Aortic smooth muscle cell (primary cell): ENCODE data around the gene ST8SIA1. TPM values are rescaled to one million over a fixed set of nuclear protein-coding genes. Genes with fewer than 3 reads are reported as not detected.

Source experiments
- total RNA-seq: library from RNA; depleted of rRNA; stranded (reverse); fragments of >200 nt; gene quantifications from 2 replicates; pipeline ENCODE4 v1.2.3, GENCODE V29; 2014

Gene ST8SIA1, protein sequence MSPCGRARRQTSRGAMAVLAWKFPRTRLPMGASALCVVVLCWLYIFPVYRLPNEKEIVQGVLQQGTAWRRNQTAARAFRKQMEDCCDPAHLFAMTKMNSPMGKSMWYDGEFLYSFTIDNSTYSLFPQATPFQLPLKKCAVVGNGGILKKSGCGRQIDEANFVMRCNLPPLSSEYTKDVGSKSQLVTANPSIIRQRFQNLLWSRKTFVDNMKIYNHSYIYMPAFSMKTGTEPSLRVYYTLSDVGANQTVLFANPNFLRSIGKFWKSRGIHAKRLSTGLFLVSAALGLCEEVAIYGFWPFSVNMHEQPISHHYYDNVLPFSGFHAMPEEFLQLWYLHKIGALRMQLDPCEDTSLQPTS
- total RNA-seq: 1.2 and 1.9 TPM in 2 replicates

DNA sequence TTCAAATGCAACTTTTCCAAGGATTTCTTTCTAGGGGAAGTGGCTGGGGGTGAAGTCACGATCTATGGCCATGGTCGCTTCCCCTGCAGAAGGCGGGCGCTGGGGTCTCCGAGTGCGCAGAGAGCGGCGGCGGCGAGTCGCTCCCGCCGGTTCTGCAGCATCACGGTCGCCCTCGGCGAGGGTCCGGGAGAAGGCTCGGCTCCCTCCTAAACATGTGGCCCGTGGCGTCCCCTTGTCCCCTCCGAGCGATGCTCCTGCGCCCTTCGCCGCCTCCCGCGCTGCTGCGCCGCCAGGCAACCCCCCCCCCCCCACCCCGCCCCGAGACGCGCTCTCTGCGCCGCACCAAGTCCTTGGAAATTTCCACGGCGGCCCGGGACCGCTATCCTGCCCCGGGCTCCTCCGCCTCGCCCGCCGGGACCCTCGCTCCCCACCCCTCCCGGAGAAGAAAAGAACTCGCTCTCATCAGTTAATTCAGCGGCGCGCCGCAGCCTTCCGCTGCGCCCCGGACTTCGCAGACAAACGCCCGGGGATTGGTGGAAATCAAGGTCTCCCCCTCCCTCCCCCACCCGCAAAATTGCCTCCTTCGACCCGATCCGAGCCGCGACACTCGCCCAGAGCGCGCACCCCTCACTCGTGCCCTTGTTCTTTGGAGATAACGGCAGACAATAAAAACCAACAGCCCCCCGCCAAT is at the start of gene ST8SIA1:
Gene ST8SIA1 (minus strand): TSS at position 298 of the 691 bp plus-strand sequence. CDS start 475 bp downstream, outside the sequence.

Other genes with a start within 250 kb of the ST8SIA1 start
- 16.4 and 20.1 TPM in 2 replicates for gene C2CD5, start 209.8 kb upstream of the ST8SIA1 start, total RNA-seq